IMR-90 (cell line): ENCODE data around the gene SEC22A. TPM values are rescaled to one million over a fixed set of nuclear protein-coding genes. Genes with fewer than 3 reads are reported as not detected.

Experiments used
- ATAC-seq: fragments of 200-7000 bp; cut with Tn5 transposase; 2 replicates; pipeline ENCODE4 v1.9.1; 2020; ENCODE audit warnings: low read depth, mild to moderate bottlenecking, moderate library complexity
- BruUV-seq: library from RNA; stranded (reverse); fragments of 400-500 nt; replicated peaks from 2 replicates; lab custom pipeline; 2021; lab: Mats Ljungman, UMichigan
- CTCF ChIA-PET: fragments of 300-600 bp; formaldehyde crosslinking; extraction: SDS; loops from one replicate; lab custom pipeline; 2021; ENCODE audit warnings: antibody characterized with exemption; lab: Yijun Ruan, JAX
- POLR2A ChIA-PET: fragments of 300-600 bp; sonication (Branson Sonifier 250); formaldehyde crosslinking; loops from one replicate; lab custom pipeline; 2022; ENCODE audit warnings: antibody characterized with exemption; ENCODE audit not compliant: unreplicated experiment; lab: Charles Lee
- DNase-seq: peaks from one replicate; pipeline ENCODE4 v3.0.0; 2013
- H2AFZ ChIP-seq: replicated peaks from 2 replicates; pipeline ENCODE3; 2013; ENCODE audit warnings: low read length, mild to moderate bottlenecking; ENCODE audit not compliant: poor library complexity
- H2AK5ac ChIP-seq: 2 replicates; pipeline ENCODE4 v1.6.1; 2013; ENCODE audit warnings: low read depth, low read length, inconsistent platforms
- H2AK9ac ChIP-seq: replicated peaks from 2 replicates; pipeline ENCODE3; 2013; ENCODE audit warnings: mild to moderate bottlenecking, low read depth, low read length, moderate library complexity; ENCODE audit not compliant: poor library complexity
- H2BK120ac ChIP-seq: 2 replicates; pipeline ENCODE4 v1.6.1; 2013; ENCODE audit warnings: low read depth, low read length, inconsistent platforms
- H2BK15ac ChIP-seq: 3 replicates; pipeline ENCODE4 v1.6.1; 2013; ENCODE audit warnings: low read depth, low read length, inconsistent platforms
- H2BK20ac ChIP-seq: 2 replicates; pipeline ENCODE4 v1.6.1; 2013; ENCODE audit warnings: low read depth, mild to moderate bottlenecking, inconsistent platforms, low read length, moderate library complexity
- H2BK5ac ChIP-seq: 2 replicates; pipeline ENCODE4 v1.6.1; 2013; ENCODE audit warnings: mild to moderate bottlenecking, low read depth, low read length, inconsistent platforms; ENCODE audit not compliant: poor library complexity, severe bottlenecking
- H3K14ac ChIP-seq: replicated peaks from 2 replicates; pipeline ENCODE4 v1.6.1; 2013; ENCODE audit warnings: low read depth, low read length, inconsistent platforms
- H3K18ac ChIP-seq: 2 replicates; pipeline ENCODE4 v1.6.1; 2013; ENCODE audit warnings: low read depth, low read length, control low read depth
- H3K23ac ChIP-seq: 2 replicates; pipeline ENCODE4 v1.6.1; 2013; ENCODE audit warnings: low read depth, low read length, inconsistent platforms
- H3K27ac ChIP-seq: 2 replicates; pipeline ENCODE4 v1.5.1; 2013; ENCODE audit warnings: mild to moderate bottlenecking, control low read depth, low read length; ENCODE audit not compliant: insufficient read depth
- H3K27me3 ChIP-seq: 2 replicates; pipeline ENCODE4 v1.6.1; 2013; ENCODE audit warnings: low read length; ENCODE audit not compliant: control insufficient read depth, insufficient read depth
- H3K36me3 ChIP-seq: 2 replicates; pipeline ENCODE4 v1.6.1; 2013; ENCODE audit warnings: low read length, mixed read lengths; ENCODE audit not compliant: control insufficient read depth, insufficient read depth
- H3K4ac ChIP-seq: 2 replicates; pipeline ENCODE4 v1.6.1; 2013; ENCODE audit warnings: low read depth, low read length, inconsistent platforms
- H3K4me1 ChIP-seq: 2 replicates; pipeline ENCODE4 v1.6.1; 2013; ENCODE audit warnings: low read length, mixed read lengths; ENCODE audit not compliant: control insufficient read depth, insufficient read depth
- H3K4me2 ChIP-seq: 2 replicates; pipeline ENCODE4 v1.6.1; 2013; ENCODE audit warnings: low read depth, mild to moderate bottlenecking, control low read depth, low read length, moderate library complexity
- H3K4me3 ChIP-seq: 2 replicates; pipeline ENCODE4 v1.5.1; 2013; ENCODE audit warnings: low read depth, mild to moderate bottlenecking, control low read depth, low read length, moderate library complexity; ENCODE audit not compliant: insufficient read depth
- H3K56ac ChIP-seq: 2 replicates; pipeline ENCODE4 v1.6.1; 2013; ENCODE audit warnings: low read length, inconsistent platforms; ENCODE audit not compliant: insufficient read depth; ENCODE audit errors: extremely low read depth
- H3K79me1 ChIP-seq, 2 experiments: 2 replicates each; pipeline ENCODE4 v1.6.1; 2013; ENCODE audit warnings: low read length in 2 of 2, inconsistent platforms in 1 of 2, low read depth in 1 of 2
- H3K9ac ChIP-seq: 2 replicates; pipeline ENCODE4 v1.6.1; 2013; ENCODE audit warnings: low read depth, low read length, control low read depth
- H3K9me1 ChIP-seq: 2 replicates; pipeline ENCODE4 v1.6.1; 2013; ENCODE audit warnings: low read length, inconsistent platforms; ENCODE audit not compliant: insufficient read depth
- H3K9me3 ChIP-seq: 2 replicates; pipeline ENCODE4 v1.6.1; 2013; ENCODE audit warnings: low read length; ENCODE audit not compliant: control insufficient read depth, insufficient read depth
- H4K20me1 ChIP-seq: 2 replicates; pipeline ENCODE4 v1.6.1; 2013; ENCODE audit warnings: low read length, inconsistent platforms; ENCODE audit not compliant: insufficient read depth
- H4K5ac ChIP-seq: 2 replicates; pipeline ENCODE4 v1.6.1; 2013; ENCODE audit warnings: mild to moderate bottlenecking, low read depth, low read length, control low read depth
- H4K8ac ChIP-seq, 2 experiments: 2 replicates each; pipeline ENCODE4 v1.6.1; 2013; ENCODE audit warnings: low read depth in 2 of 2, low read length in 2 of 2, control low read depth in 1 of 2, inconsistent platforms in 1 of 2
- H4K91ac ChIP-seq: 2 replicates; pipeline ENCODE4 v1.6.1; 2013; ENCODE audit warnings: low read depth, low read length, inconsistent platforms; ENCODE audit not compliant: insufficient read depth
- BHLHE40 ChIP-seq: fragments of 150-350 bp; IDR thresholded peaks from 2 replicates; pipeline ENCODE4 v1.6.1; 2016; ENCODE audit warnings: mild to moderate bottlenecking, low read depth, low read length
- CHD1 ChIP-seq: IDR thresholded peaks from 2 replicates; pipeline ENCODE4 v1.6.1; 2012; ENCODE audit warnings: low read depth, low read length, improper control_type of control experiment
- FOS ChIP-seq: fragments of 150-350 bp; IDR thresholded peaks from 2 replicates; pipeline ENCODE4 v1.6.1; 2016; ENCODE audit warnings: low read depth, low read length
- MAFK ChIP-seq: IDR thresholded peaks from 2 replicates; pipeline ENCODE4 v1.6.1; 2012; ENCODE audit warnings: low read depth, low read length, improper control_type of control experiment
- MAZ ChIP-seq: IDR thresholded peaks from 2 replicates; pipeline ENCODE4 v1.6.1; 2012; ENCODE audit warnings: low read depth, mild to moderate bottlenecking, low read length, improper control_type of control experiment, moderate library complexity, borderline replicate concordance
- MXI1 ChIP-seq: IDR thresholded peaks from 2 replicates; pipeline ENCODE4 v1.6.1; 2012; ENCODE audit warnings: low read depth, mild to moderate bottlenecking, low read length, moderate library complexity, borderline replicate concordance
- NFE2L2 ChIP-seq: fragments of 150-350 bp; IDR thresholded peaks from 2 replicates; pipeline ENCODE4 v1.6.1; 2016; ENCODE audit warnings: low read depth, mild to moderate bottlenecking, low read length
- POLR2A ChIP-seq: IDR thresholded peaks from 2 replicates; pipeline ENCODE4 v1.6.1; 2012; ENCODE audit warnings: mild to moderate bottlenecking, low read depth, low read length
- RCOR1 ChIP-seq: IDR thresholded peaks from 2 replicates; pipeline ENCODE4 v1.6.1; 2012; ENCODE audit warnings: mild to moderate bottlenecking, low read length, improper control_type of control experiment; ENCODE audit not compliant: insufficient replicate concordance
- RFX5 ChIP-seq: IDR thresholded peaks from 2 replicates; pipeline ENCODE4 v1.8.0; 2012; ENCODE audit warnings: low read depth, mild to moderate bottlenecking, low read length, moderate library complexity
- SMC3 ChIP-seq: fragments of 150-350 bp; IDR thresholded peaks from 2 replicates; pipeline ENCODE4 v1.6.1; 2016; ENCODE audit warnings: low read depth, mild to moderate bottlenecking, antibody characterized with exemption, low read length, moderate library complexity
- USF2 ChIP-seq: fragments of 150-350 bp; IDR thresholded peaks from 2 replicates; pipeline ENCODE4 v1.6.1; 2017; ENCODE audit warnings: mild to moderate bottlenecking, antibody characterized with exemption, low read length, low read depth
- WGBS, 2 experiments: methylation state at CpG; one replicate each; pipeline versions ENCODE4 v1.1.5 to v1.1.7; 2013; ENCODE audit warnings: missing lambda C conversion rate in 2 of 2; ENCODE audit not compliant: insufficient read length in 1 of 2; ENCODE audit errors: extremely low coverage in 2 of 2; 5-methylcytosine and 5-hydroxymethylcytosine counted together
- dilution Hi-C: fragments of 300-500 bp; cut with HindIII; formaldehyde crosslinking; loops from one replicate; pipeline ENCODE4 v1.14.3; 2018; ENCODE audit warnings: low sequenced_read_pairs; ENCODE audit not compliant: unreplicated experiment
- in situ Hi-C: fragments of 300-500 bp; cut with MboI; formaldehyde crosslinking; loops from 3 replicates; pipeline ENCODE4 v1.14.3; 2019; ENCODE audit warnings: low sequenced_read_pairs, inconsistent platforms, mixed read lengths
- intact Hi-C: fragments of 100-400 bp; cut with micrococcal nuclease; formaldehyde crosslinking; loops from 2 replicates; pipeline ENCODE4 v1.10.0; 2022
- polyA plus RNA-seq, 3 experiments: library from polyadenylated mRNA; depleted of rRNA; stranded (reverse); fragments of >200 nt; gene quantifications; 2 replicates each; pipeline ENCODE4 v1.2.3, GENCODE V29; 2012; ENCODE audit warnings: low replicate concordance in 1 of 3
- total RNA-seq: library from RNA; depleted of rRNA; stranded (reverse); fragments of >200 nt; gene quantifications from 2 replicates; pipeline ENCODE4 v1.2.3, GENCODE V29; 2012

SEC22A gene
- total and polyA plus RNA-seq, 2 of the 4 experiments (the other 2 are of a cell fraction) = 17.5 to 36.0 TPM

- Histone ChIP-seq H2AK5ac (no peak overlapping the region), H3K27me3 (no peaks in the 10 kb centered on the region), H2AK9ac (no peak overlapping the region), H3K79me1 (no peaks in the 10 kb centered on the region), H2BK5ac (no peak overlapping the region), H3K36me3 (peaks cover 48% of the 10 kb centered on the region), H2BK20ac (no peak overlapping the region), H3K14ac (no peak overlapping the region), H3K9me3 (no peaks in the 10 kb centered on the region), H4K5ac (no peak overlapping the region), H3K56ac (no peak overlapping the region), H3K4ac (no peak overlapping the region), H2BK15ac (no peak overlapping the region), H3K27ac (no peak overlapping the region), H2BK120ac (no peak overlapping the region), H3K18ac (no peak overlapping the region), H4K20me1 (no peaks in the 10 kb centered on the region), H3K4me2 (no peak overlapping the region), H3K4me1 (no peaks in the 10 kb centered on the region), H3K4me3 (no peak overlapping the region), H3K9me1 (peaks cover 10% of the 10 kb centered on the region), H3K23ac (no peak overlapping the region), H2AFZ (no peak overlapping the region), H4K8ac (no peak overlapping the region), H4K91ac (no peak overlapping the region), H3K9ac (no peak overlapping the region)
- no peak for ATAC-seq
- 91% methylated on average over 8 of the region's 15 CpGs; no CpG with 5 or more reads in 1 of the 2 experiments for WGBS, 2 experiments
- ChIA-PET CTCF (no interaction called here), POLR2A (no interaction called here)
- dilution Hi-C loops (no loop called here), in situ Hi-C loops (no loop called here), intact Hi-C loops (no loop called here)
- TF ChIP-seq MAZ = no peak
- TF ChIP-seq RCOR1 = no peak
- no peak for TF ChIP-seq POLR2A
- TF ChIP-seq FOS = no peak
- TF ChIP-seq SMC3 = no peak
- TF ChIP-seq CHD1 = no peak
- no peak for TF ChIP-seq BHLHE40
- TF ChIP-seq MXI1 = no peak
- TF ChIP-seq MAFK = no peak
- TF ChIP-seq USF2 = no peak
- TF ChIP-seq RFX5 = no peak
- no peak for TF ChIP-seq NFE2L2
- no peak for DNase-seq
- BruUV-seq = no TSS peak
These were observed 45.3 kb upstream of the SEC22A start for GRCh38 chr3:123156276-123156995.
